GM19099 (cell line): ENCODE measurements around the gene POLD2.

Experiments used
- POLR2A ChIP-seq: IDR thresholded peaks from 3 replicates; pipeline ENCODE4 v1.6.1; 2011; ENCODE audit warnings: low read depth; ENCODE audit not compliant: insufficient read length; ENCODE audit errors: extremely low read depth

The POLD2 gene

GRCh38 chr7:44123190-44124003 is at the start of gene POLD2:
Gene POLD2 (minus strand): TSS chr7:44123548. CDS start chr7:44122053, 1,495 bp downstream.
- peak; percentile 70 for TF ChIP-seq POLR2A

- TF ChIP-seq POLR2A = no peak
Measured at GRCh38 chr7:44172803-44173424, 49.6 kb upstream of the POLD2 start.

- TF ChIP-seq POLR2A = no peak
Measured at GRCh38 chr7:44172352-44172751, 49.0 kb upstream of the POLD2 start.

- no peak for TF ChIP-seq POLR2A
Measured at GRCh38 chr7:44167920-44168319, 44.6 kb upstream of the POLD2 start.

GRCh38 chr7:44163591-44163990 is 40.2 kb upstream of the POLD2 start:
- no peak for TF ChIP-seq POLR2A

- TF ChIP-seq POLR2A = no peak
Measured at GRCh38 chr7:44162785-44163395, 39.5 kb upstream of the POLD2 start.

GRCh38 chr7:44162179-44162578 is 38.8 kb upstream of the POLD2 start:
- TF ChIP-seq POLR2A = no peak

DNA sequence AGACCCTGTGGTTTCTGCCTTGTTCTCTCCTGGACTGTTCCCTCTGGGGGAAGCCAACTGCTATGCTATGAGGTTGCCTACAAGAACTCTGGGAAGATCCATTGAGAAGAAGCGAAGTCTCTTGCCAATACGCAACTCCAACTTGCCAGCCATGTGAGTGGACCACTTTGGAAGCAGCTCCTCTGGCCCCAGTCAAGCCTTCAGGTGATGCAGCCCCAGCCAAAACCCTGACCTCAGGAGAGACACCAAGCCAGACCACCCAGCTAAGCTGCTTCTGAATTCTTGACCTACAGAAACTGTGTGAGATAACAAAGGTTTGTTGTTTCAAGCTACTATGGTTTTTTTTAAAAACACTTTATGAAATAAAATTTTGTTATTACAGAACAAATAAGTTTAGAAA is 38.0 kb upstream of the POLD2 start:
- TF ChIP-seq POLR2A = no peak

DNA sequence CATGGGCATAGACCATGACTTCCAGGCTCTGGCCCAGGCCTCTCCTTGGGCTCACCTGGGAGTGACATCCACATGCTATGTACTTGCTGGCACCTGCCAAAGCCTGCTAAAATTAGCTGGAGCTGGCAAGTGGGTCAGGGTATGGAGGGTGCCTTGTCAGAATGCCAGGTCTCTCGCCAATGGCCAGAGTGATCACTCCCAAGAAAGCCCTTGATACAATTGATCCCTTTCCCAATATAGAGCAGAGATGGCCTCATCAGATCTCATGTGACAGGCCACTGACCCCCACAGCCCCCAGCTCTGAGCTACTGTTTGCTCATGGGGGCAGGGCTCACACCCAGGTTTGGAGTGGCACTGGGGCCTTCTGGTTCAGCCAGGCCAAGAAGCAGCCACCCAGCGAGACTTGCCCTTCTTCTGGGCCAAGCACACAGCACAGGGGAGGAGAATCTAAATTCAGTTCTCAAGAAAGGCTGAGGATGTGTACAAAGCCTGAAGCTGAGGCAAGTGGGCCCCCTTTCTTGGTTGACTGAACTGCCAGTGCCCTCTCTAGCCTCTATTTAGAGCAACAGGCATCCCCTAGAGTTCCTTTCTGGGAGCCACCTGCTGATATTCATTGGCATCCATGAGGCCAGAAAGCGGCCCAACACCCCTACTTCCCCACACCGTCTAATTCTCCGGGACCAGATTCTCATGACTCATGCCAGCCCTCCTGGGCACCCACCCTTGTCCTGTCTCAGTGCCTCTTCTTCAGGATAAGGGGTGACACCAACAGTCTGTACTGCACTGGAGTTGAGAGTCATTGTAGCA is 36.7 kb upstream of the POLD2 start:
- no peak for TF ChIP-seq POLR2A

DNA sequence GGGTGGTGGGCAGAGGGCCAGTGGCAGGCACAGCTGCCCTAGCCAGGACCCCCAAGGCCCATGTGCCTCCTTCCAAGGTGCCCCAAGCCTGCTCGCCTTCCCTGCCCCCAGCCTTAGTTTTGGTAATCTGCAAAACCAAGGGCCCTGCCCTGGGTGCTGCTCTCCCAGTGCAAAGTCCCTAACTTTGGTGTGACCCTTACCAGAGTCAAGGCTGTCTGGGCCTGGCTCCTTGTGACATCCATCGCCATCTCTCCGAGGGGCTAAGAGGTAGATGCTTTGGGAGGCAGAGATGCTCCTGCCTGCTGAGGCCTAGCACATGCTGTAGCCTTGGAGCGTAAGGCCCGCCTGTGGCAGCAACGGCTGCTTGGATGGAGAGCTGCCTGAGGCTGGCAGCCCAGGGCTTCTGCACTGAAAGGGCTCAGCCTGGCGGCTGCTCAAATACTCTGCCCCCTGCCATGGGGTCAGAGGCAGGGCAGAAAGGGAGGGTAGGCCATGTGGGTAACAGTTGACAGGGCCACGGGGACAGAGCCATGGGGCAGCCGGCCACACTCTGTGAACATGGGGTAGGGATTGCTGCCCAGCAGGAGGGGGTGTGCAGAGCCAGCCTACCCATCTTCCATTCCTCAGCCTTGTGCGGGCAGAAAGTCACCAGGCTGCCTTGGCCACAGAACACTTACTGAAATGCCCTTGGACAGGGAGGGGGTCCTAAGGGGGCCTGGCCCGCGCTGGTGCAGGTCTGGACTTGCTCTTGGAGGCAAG is 35.7 kb upstream of the POLD2 start:
- TF ChIP-seq POLR2A = no peak

DNA sequence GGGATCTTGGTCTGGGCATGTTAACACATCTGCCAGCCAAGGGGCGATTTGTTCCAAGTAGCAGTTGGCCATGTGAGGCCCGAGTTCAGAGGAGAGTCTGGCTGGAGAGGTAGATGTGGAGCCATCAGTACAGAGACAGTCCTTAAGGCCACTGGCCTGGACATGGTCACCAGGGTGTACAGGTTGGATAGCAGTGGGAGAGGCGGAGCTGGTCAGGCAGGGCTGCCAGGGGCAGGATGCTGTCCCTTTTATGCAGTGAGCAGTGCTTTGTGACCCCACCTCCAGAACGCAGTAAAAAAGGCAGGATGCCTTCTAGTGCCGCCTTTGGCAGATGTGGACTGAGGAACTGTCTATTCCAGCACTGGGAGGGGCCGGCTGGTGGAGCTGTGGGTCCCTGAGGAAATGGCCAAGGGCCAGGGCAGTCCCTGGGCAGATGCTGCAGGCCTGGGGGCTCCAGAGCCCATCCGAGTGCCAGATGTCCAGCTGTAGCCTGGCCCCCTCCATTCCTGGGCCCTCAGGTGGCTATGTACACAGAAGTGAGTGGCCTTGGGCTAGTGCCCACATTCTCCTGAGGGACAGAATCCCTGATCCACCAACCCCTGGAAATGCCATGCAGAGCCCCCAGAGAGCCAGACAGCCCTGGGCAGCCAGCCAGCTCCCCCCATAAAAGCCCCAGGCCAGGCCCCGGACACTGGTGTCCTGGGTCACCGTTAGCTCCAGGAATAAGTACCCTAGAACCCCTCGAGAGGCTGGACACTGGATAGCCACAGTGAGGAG is 34.9 kb upstream of the POLD2 start:
- no peak for TF ChIP-seq POLR2A

DNA sequence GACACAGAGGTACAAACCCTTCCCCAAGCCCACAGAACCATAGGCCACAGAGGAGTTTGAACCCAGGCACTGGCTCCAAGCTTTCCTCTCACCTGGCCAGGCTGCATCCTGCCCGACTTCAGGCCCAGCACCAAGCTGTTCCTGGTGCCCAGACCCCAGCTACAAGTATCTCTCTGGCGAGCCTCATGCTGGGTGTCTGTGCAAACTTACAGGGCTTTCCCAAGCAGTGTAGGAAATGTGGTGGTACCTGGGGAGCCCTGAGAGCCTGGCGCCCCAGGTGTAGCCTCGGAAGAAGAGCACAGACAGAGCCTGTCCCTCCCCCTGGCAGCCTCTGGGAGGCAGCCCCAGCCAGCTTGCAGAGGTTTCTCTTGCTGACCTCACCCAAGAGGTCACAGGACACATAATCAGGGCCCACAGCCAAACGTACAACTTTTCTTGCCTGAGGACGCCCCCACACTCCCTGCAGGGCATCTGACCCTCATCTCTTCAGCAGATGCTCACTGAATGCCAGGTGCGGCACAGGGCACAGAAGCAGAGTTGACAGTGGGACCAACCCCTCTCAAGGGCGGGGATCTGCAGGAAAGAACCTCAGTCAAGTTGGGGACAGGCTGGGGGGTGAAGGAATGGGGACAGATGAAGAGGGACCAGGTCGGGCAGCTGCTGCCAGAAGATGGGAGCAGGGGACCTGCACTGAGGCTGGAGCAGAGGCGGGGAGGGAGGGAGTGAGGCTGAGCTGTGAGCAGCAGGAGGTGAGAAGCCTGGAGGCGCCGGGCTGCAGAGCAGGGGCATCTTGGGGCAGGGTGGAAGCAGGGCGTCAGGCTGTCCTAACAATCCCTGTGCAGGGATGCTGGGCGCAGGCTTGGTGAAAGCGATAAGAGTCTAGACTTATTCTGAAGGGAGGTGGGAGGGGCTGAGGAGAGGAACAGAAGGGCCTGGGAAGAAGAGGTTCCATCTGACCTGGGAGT is 34.0 kb upstream of the POLD2 start:
- no peak for TF ChIP-seq POLR2A
